HepG2 (cell line): ENCODE results near the gene LRP5.

Source experiments
- CREM ChIP-seq, 2 experiments: sonication (generic) in 1 of 2; formaldehyde crosslinking in 1 of 2; IDR thresholded peaks; 2 replicates each; pipeline versions ENCODE4 v1.4.0 to v1.6.1; 2016 to 2020; ENCODE audit warnings: antibody characterized with exemption in 1 of 2, mild to moderate bottlenecking in 1 of 2, missing genetic modification reagents in 1 of 2
- CTCF ChIP-seq: sonication (generic); formaldehyde crosslinking; IDR thresholded peaks from 2 replicates; pipeline ENCODE4 v1.5.0; 2020; ENCODE audit warnings: mild to moderate bottlenecking, missing genetic modification reagents, moderate library complexity
- HCFC1 ChIP-seq: fragments of 150-350 bp; IDR thresholded peaks from 2 replicates; pipeline ENCODE4 v1.6.1; 2014; ENCODE audit warnings: low read depth, low read length
- JUN ChIP-seq: sonication (generic); formaldehyde crosslinking; IDR thresholded peaks from 2 replicates; pipeline ENCODE4 v1.4.0; 2020; ENCODE audit warnings: mild to moderate bottlenecking, missing genetic modification reagents
- KDM5B ChIP-seq: sonication (generic); formaldehyde crosslinking; IDR thresholded peaks from 2 replicates; pipeline ENCODE4 v1.4.0; 2020; ENCODE audit warnings: missing genetic modification reagents, mild to moderate bottlenecking, borderline replicate concordance
- MED8 ChIP-seq: sonication (generic); formaldehyde crosslinking; IDR thresholded peaks from 2 replicates; pipeline ENCODE4 v1.8.1; 2023; ENCODE audit warnings: mild to moderate bottlenecking, missing genetic modification reagents; ENCODE audit not compliant: insufficient replicate concordance
- MNT ChIP-seq: fragments of 450-650 bp; IDR thresholded peaks from 2 replicates; pipeline ENCODE4 v1.6.1; 2016
- MXD4 ChIP-seq: IDR thresholded peaks from 2 replicates; pipeline ENCODE4 v1.6.1; 2016; ENCODE audit warnings: mild to moderate bottlenecking, missing biosample characterization, missing genetic modification reagents
- POLR2A ChIP-seq, 2 experiments: IDR thresholded peaks; 2 replicates each; pipeline ENCODE4 v1.6.1; 2011; ENCODE audit warnings: low read depth in 2 of 2, low read length in 2 of 2, mild to moderate bottlenecking in 1 of 2, moderate library complexity in 1 of 2; ENCODE audit not compliant: insufficient read depth in 1 of 2
- ZNF501 ChIP-seq: sonication (generic); formaldehyde crosslinking; IDR thresholded peaks from 2 replicates; pipeline ENCODE4 v1.5.1; 2020; ENCODE audit warnings: mild to moderate bottlenecking, moderate library complexity, missing genetic modification reagents
- ZNF746 ChIP-seq: sonication (generic); formaldehyde crosslinking; IDR thresholded peaks from 2 replicates; pipeline ENCODE4 v1.8.0; 2022; ENCODE audit warnings: mild to moderate bottlenecking, missing genetic modification reagents
- TF ChIP-seq, protein P1 (sequence below): sonication (generic); formaldehyde crosslinking; IDR thresholded peaks from 2 replicates; pipeline ENCODE4 v1.4.0; 2020; ENCODE audit warnings: mild to moderate bottlenecking, missing genetic modification reagents, borderline replicate concordance
- TF ChIP-seq, protein P2 (sequence below), 2 experiments: sonication (generic) in 1 of 2; formaldehyde crosslinking in 1 of 2; IDR thresholded peaks; 2 replicates each; pipeline versions ENCODE4 v1.5.1 to v1.6.1; 2011 to 2020; ENCODE audit warnings: borderline replicate concordance in 1 of 2, low read depth in 1 of 2, low read length in 1 of 2, mild to moderate bottlenecking in 1 of 2, missing genetic modification reagents in 1 of 2, moderate library complexity in 1 of 2

DNA sequence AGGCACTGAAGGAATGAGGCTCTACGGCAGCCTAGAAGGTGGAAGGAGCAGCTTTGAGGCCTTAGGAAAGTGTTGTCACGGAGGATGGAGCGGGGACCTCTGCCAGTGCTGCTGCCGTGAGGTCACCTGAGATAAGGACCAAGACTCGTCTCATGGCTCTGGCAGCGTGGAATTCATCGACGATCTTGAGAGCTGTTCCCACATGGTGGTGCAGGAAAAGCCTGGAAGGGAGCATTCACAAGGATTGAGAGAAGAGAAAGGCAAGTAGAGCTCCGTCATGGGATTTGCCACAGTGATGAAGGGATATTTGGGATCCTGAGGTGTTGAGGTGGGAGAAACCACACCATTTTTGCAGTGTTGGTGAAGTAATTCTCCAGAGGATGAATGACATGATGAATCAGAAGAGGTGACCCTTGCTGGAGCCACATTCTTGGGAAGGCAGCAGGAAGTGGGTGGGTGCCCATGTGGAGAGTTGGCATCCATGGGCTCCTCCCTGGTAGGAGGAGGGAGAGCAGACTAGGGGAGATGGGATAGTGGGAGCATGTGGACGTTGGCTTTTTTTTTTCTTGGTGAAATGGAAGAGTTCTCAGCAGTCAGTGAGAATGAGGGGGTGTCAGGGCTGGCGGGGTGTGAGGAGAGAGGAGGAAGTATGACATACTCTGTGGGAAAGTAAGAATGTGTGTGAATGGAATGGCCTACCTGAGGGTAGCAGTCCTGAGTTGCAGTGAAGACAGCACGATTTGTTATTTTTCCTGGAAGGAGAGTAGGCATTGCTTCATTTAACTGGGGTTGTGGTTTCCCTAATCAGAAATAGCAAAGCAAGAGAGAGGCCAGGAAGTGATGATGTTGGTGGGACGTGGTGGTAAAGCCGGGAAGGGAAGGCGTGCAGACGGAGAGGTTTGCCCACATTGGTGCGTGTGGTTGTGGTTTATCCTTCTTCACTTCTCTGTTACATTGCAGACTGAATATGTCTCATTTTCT lies 159.3 kb downstream of the LRP5 start:
- TF ChIP-seq CTCF (CRISPR knock-in tag) (no peak), CREM (IDR thresholded peaks at IDR 0.05) (no peak), CREM (CRISPR knock-in tag; IDR thresholded peaks at IDR 0.05) (no peak), JUN (CRISPR knock-in tag) (no peak), ZNF746 (CRISPR knock-in tag) (no peak), POLR2A (IDR thresholded peaks at IDR 0.05; ENCODE audit: insufficient read depth in 1 of 2, low read depth in 2 of 2, low read length in 2 of 2) (no peak), HCFC1 (no peak), MXD4 (CRISPR knock-in tag) (no peak), ZNF501 (CRISPR knock-in tag) (no peak), MNT (no peak), KDM5B (CRISPR knock-in tag) (no peak), MED8 (CRISPR knock-in tag) (no peak)
- TF ChIP-seq, protein P1, sequence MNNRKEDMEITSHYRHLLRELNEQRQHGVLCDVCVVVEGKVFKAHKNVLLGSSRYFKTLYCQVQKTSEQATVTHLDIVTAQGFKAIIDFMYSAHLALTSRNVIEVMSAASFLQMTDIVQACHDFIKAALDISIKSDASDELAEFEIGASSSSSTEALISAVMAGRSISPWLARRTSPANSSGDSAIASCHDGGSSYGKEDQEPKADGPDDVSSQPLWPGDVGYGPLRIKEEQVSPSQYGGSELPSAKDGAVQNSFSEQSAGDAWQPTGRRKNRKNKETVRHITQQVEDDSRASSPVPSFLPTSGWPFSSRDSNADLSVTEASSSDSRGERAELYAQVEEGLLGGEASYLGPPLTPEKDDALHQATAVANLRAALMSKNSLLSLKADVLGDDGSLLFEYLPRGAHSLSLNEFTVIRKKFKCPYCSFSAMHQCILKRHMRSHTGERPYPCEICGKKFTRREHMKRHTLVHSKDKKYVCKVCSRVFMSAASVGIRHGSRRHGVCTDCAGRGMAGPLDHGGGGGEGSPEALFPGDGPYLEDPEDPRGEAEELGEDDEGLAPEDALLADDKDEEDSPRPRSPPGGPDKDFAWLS (CRISPR knock-in tag), result no peak
- TF ChIP-seq, protein P2, sequence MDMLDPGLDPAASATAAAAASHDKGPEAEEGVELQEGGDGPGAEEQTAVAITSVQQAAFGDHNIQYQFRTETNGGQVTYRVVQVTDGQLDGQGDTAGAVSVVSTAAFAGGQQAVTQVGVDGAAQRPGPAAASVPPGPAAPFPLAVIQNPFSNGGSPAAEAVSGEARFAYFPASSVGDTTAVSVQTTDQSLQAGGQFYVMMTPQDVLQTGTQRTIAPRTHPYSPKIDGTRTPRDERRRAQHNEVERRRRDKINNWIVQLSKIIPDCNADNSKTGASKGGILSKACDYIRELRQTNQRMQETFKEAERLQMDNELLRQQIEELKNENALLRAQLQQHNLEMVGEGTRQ (IDR thresholded peaks at IDR 0.05; ENCODE audit: low read depth, low read length), result no peak
- TF ChIP-seq, protein P2 (CRISPR knock-in tag; IDR thresholded peaks at IDR 0.05; ENCODE audit: borderline replicate concordance), result no peak
